RPMI7951 (cell line): Measurements from ENCODE around the gene VEGFC. TPM values are rescaled to one million over a fixed set of nuclear protein-coding genes. Genes with fewer than 3 reads are reported as not detected.

Source experiments
- DNase-seq: peaks from one replicate; pipeline ENCODE4 v3.0.0-alpha.2; 2012; ENCODE audit warnings: low read depth
- total RNA-seq: library from RNA; depleted of rRNA; stranded (reverse); fragments of >200 nt; shearing (Covaris generic); gene quantifications from 2 replicates; pipeline ENCODE4 v1.2.3, GENCODE V29; 2014

The VEGFC gene
- total RNA-seq, 1 experiment from 2014 or later, result 58.6 TPM

- no peak for DNase-seq
Observed at GRCh38 chr4:176762661-176763308, 29.9 kb downstream of the VEGFC start.

- DNase-seq, result no peak
Observed at GRCh38 chr4:176761872-176762271, 30.9 kb downstream of the VEGFC start.

- peak; percentile 18 for DNase-seq
Observed at GRCh38 chr4:176760471-176760870, 32.3 kb downstream of the VEGFC start.

GRCh38 chr4:176758731-176759130 is 34.0 kb downstream of the VEGFC start:
- peak; percentile 60 for DNase-seq

- DNase-seq, result no peak
Observed at GRCh38 chr4:176758323-176758722, 34.4 kb downstream of the VEGFC start.

GRCh38 chr4:176755613-176756012 is 37.1 kb downstream of the VEGFC start:
- DNase-seq, result no peak

GRCh38 chr4:176755001-176755400 is 37.7 kb downstream of the VEGFC start:
- DNase-seq, result no peak

GRCh38 chr4:176753049-176753448 is 39.7 kb downstream of the VEGFC start:
- peak; percentile 96 for DNase-seq

- DNase-seq, result no peak
Observed at GRCh38 chr4:176752191-176752749, 40.5 kb downstream of the VEGFC start.

GRCh38 chr4:176751061-176751460 is 41.7 kb downstream of the VEGFC start:
- DNase-seq, result no peak

- DNase-seq, result no peak
Observed at GRCh38 chr4:176746846-176747245, 45.9 kb downstream of the VEGFC start.

GRCh38 chr4:176745902-176746301 is 46.8 kb downstream of the VEGFC start:
- DNase-seq, result no peak

GRCh38 chr4:176744091-176744490 is 48.6 kb downstream of the VEGFC start:
- no peak for DNase-seq

- no peak for DNase-seq
Observed at GRCh38 chr4:176742211-176742610, 50.5 kb downstream of the VEGFC start.

GRCh38 chr4:176741253-176741652 is 51.5 kb downstream of the VEGFC start:
- no peak for DNase-seq

- DNase-seq, result peak; percentile 72
Observed at GRCh38 chr4:176735300-176735699, 57.4 kb downstream of the VEGFC start.

- no peak for DNase-seq
Observed at GRCh38 chr4:176734461-176734860, 58.3 kb downstream of the VEGFC start.

GRCh38 chr4:176729489-176729888 is 63.2 kb downstream of the VEGFC start:
- no peak for DNase-seq

- DNase-seq, result peak; percentile 56
Observed at GRCh38 chr4:176726803-176727202, 65.9 kb downstream of the VEGFC start.

GRCh38 chr4:176721459-176721858 is 71.3 kb downstream of the VEGFC start:
- no peak for DNase-seq

- DNase-seq, result no peak
Observed at GRCh38 chr4:176718881-176719280, 73.8 kb downstream of the VEGFC start.

GRCh38 chr4:176717237-176717636 is 75.5 kb downstream of the VEGFC start:
- no peak for DNase-seq

GRCh38 chr4:176709417-176709816 is 83.3 kb downstream of the VEGFC start:
- DNase-seq, result no peak

- DNase-seq, result no peak
Observed at GRCh38 chr4:176708771-176709311, 83.9 kb downstream of the VEGFC start.
